Measurements from ENCODE around the gene PRAMEF15.
"Not testable (repeated sequence)": the region's sequence is repeated elsewhere in the genome, so short reads cannot be mapped to it uniquely, and the experiment has no call there.

PRAMEF15 gene

GRCh38 chr1:13368544-13368943, 53.2 kb downstream of the PRAMEF15 start:
- POLR2A ChIA-PET (ENCODE audit: low non-redundant PET); H3K27ac ChIP-seq; DNase-seq (ENCODE audit: low spot score); CTCF ChIA-PET: not testable (repeated sequence)
